ENCODE measurements around the gene PHKB. TPM values are rescaled to one million over a fixed set of nuclear protein-coding genes. Genes with fewer than 3 reads are reported as not detected.
A peak's percentile ranks its signal among the peaks of the same experiment; 100 is the strongest.

The PHKB gene
- polyA plus RNA-seq, 3 donors from 2014 or later, result 27.8 to 42.7 (median 30.6) TPM

DNA sequence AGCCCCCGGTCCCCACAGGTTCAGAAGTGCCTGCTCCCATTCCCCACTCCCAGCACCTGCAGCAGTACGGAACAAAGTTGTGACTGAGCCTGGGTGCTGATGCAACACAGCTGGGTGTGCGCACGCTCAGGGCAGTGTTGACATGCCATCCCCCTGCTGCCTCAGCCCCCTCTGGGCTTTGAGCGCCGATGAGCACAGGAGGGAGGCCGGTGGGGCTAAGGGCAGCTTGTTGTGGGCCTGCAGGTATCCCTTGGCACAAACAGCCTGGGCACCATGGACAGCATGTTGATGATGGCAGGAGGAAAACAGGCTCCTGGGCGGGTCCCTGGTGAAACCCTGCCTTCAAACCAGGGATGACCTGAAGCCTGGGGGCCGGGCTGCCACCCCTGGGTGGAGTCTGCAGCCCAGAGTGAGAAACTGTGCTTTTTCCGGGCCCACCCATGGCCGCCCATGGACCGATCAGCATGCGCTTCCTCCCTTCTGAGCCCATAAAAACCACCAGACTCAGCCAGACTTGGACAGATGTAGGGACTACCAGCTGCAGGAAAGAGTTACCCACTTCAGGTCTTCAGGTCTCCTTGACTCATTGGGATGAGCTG, 175.5 kb downstream of the PHKB start:
- DNase-seq, result no peak
- H3K27me3 Mint-ChIP-seq (ENCODE audit: low read depth in 3 of 3), result no peaks in the 10 kb centered on the region
- H3K36me3 Mint-ChIP-seq, result peaks cover 17 to 28% (median 25%) of the 10 kb centered on the region in 3 donors
- H3K4me3 Mint-ChIP-seq, result no peak overlapping the region
- H3K9me3 Mint-ChIP-seq, result no peaks in the 10 kb centered on the region
- no peak overlapping the region for H3K27ac Mint-ChIP-seq
- H3K4me1 Mint-ChIP-seq, result no peaks in the 10 kb centered on the region

DNA sequence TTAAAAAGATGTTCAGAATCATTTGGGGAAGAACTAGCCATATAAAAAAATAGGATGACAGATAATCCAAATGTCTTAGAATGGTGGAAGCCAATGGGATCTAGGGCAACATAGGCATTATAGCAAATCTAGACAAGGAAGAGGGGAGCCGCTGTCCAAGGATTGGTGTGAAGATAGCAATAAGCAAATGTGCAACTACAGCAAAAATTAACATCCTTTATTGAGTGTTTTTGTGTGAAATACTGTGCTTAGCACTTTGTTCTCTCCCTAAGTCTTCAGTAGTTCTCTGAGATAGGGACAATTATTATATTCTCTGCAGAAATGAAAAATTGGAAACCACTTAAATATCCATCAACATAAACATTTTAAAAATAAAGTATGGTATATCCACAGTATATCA, 177.0 kb downstream of the PHKB start:
- H3K27ac Mint-ChIP-seq, result no peak overlapping the region
- peaks cover 17 to 29% (median 19%) of the 10 kb centered on the region in 3 donors for H3K36me3 Mint-ChIP-seq
- no peaks in the 10 kb centered on the region for H3K27me3 Mint-ChIP-seq (ENCODE audit: low read depth in 3 of 3)
- no peak for DNase-seq
- no peaks in the 10 kb centered on the region for H3K9me3 Mint-ChIP-seq
- no peak overlapping the region for H3K4me3 Mint-ChIP-seq
- peaks cover 9 to 11% of the 10 kb centered on the region in 2 donors for H3K4me1 Mint-ChIP-seq

DNA sequence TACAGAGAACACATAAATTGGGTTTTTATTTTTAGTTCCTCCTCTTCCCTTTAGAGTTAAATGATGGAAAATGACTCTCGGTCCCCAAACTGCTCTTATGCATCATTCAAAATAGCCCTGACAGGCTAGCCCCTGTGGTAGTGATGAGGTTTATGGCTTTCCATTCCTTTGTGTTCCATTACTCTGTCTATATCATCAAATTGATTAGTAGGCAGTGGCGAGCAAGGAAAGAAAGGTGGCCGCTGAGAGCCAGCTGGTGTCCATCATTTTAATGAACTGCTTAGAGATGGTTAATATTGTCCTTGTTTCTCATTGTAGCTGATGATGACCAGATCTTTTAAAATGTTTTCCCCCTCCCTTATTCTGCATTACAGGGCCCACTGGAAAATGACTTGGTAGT, 179.5 kb downstream of the PHKB start:
- no peak overlapping the region for H3K27ac Mint-ChIP-seq
- H3K27me3 Mint-ChIP-seq (ENCODE audit: low read depth in 3 of 3), result no peaks in the 10 kb centered on the region
- peaks cover 11 to 13% (median 11%) of the 10 kb centered on the region in 3 donors for H3K36me3 Mint-ChIP-seq

DNA sequence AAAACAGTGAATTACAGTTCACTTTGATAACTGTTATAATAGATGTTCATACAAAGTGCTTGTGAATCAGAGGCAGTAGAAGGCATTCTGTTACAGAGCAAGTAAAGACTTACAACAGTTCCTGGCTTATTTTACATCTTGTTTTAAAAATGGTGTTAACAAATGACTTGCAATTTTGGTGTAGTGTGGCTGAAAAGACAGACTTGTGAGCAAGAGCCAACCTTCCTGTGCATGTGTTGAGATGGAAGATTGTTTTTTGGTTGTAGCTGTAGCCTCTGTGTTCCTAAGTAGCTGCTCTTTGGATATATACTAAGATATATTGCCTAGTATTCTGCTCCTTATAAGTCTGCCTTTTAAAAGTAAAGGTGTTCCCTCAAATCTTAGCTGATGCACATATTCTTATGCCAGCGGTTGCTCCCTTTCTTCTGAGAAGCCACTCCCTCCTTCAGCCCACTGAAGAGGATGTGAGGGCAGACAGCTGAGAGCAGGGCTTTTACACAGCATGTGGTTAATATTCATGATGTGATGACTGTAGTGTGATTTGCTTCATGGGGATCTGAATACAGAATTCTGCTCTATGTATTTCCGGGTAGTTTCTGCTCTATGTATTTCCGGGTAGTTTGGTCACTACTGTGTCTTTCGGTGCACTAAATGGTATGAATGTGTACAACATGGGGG, 182.3 kb downstream of the PHKB start:
- Mint-ChIP-seq H3K27ac (peak overlapping the region; percentile 80 to 89 (median 86)), H3K4me3 (peak overlapping the region; percentile 4 to 73 (median 48)), H3K9me3 (no peaks in the 10 kb centered on the region)

More for the DNA sequence above, 179.5 kb downstream of the PHKB start:
- H3K4me3 Mint-ChIP-seq, result no peak overlapping the region
- H3K4me1 Mint-ChIP-seq, result peaks cover 20 to 29% of the 10 kb centered on the region in 2 donors
- H3K9me3 Mint-ChIP-seq, result no peaks in the 10 kb centered on the region
- no peak for DNase-seq

DNA sequence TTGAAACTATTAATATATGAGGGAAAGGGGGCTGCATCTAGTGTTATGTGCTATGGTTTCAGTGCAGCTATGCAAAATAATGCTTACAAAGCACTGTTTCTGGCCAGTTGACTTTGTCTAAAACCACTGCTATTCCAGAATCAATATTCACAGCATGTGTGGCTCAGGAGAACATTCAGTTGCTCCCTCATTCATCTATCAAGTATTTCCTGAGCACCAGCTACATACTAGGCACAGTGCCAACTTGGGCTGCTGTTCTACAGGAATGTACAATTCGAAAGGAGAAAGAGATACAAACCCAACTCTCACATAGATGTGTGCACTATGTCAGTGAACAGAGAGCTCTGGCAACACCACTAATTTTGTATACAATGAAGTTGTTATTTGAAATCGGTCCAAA, 183.0 kb downstream of the PHKB start:
- peaks cover 20 to 29% of the 10 kb centered on the region in 2 donors for H3K4me1 Mint-ChIP-seq
- H3K27ac Mint-ChIP-seq, result peak overlapping the region; percentile 72 to 87 (median 84)
- DNase-seq, result no peak
- no peaks in the 10 kb centered on the region for H3K27me3 Mint-ChIP-seq (ENCODE audit: low read depth in 3 of 3)
- H3K4me3 Mint-ChIP-seq, result peak overlapping the region in 3 of 5 donors; percentile 48 to 73 (median 59)
- peaks cover 5 to 23% (median 5%) of the 10 kb centered on the region in 3 donors for H3K36me3 Mint-ChIP-seq
- no peaks in the 10 kb centered on the region for H3K9me3 Mint-ChIP-seq

More for the DNA sequence above, 182.3 kb downstream of the PHKB start:
- DNase-seq, result peak; percentile 44 to 56 (median 55)
- Mint-ChIP-seq H3K27me3 (ENCODE audit: low read depth in 3 of 3) (no peaks in the 10 kb centered on the region), H3K36me3 (peaks cover 3 to 18% (median 3%) of the 10 kb centered on the region in 3 donors), H3K4me1 (peaks cover 20 to 29% of the 10 kb centered on the region in 2 donors)

DNA sequence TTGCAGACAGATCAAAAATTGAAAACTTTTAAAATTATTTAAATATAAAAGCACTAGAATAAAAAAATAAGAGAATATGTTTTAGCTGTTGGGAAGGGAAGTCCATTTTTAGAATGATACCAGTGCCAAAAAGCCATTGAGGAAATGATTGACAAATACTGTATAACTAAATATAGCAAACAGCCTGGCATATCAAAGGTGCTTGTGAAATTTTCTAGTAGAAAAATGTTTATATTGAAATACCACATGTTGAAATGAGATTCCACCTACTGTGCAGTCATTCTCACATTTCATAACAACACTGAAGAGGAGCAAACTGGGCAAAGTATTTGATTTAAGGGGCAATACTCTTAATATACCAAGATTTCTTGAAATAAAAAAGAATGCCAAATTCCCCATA, 183.5 kb downstream of the PHKB start:
- no peak for DNase-seq
- Mint-ChIP-seq H3K27me3 (ENCODE audit: low read depth in 3 of 3) (no peaks in the 10 kb centered on the region), H3K27ac (peak overlapping the region in 3 of 6 donors; percentile 17 to 84 (median 72)), H3K4me1 (peaks cover 20 to 29% of the 10 kb centered on the region in 2 donors), H3K9me3 (no peaks in the 10 kb centered on the region), H3K36me3 (peaks cover 5 to 24% (median 7%) of the 10 kb centered on the region in 3 donors), H3K4me3 (no peak overlapping the region)

DNA sequence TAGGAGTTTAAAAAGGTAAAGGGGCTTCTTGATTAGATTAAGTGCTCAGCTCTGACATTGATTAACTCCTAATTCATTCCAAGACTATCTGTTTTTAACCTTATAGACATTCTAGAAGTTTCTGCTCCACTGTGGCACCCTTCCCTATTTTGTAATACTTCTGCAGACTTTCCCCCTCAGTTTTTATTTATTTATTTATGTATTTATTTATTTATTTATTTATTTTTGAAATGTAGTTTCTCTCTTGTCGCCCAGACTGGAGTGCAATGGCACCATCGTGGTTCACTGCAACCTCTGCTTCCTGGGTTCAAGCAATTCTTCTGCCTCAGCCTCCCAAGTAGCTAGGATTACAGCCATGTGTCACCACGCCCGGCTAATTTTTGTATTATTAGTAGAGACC, 185.8 kb downstream of the PHKB start:
- Mint-ChIP-seq H3K9me3 (no peaks in the 10 kb centered on the region), H3K4me1 (peaks cover 20 to 29% of the 10 kb centered on the region in 2 donors), H3K36me3 (peaks cover 17 to 31% (median 22%) of the 10 kb centered on the region in 3 donors), H3K4me3 (no peak overlapping the region), H3K27me3 (ENCODE audit: low read depth in 3 of 3) (no peaks in the 10 kb centered on the region), H3K27ac (no peak overlapping the region)
- no peak for DNase-seq

DNA sequence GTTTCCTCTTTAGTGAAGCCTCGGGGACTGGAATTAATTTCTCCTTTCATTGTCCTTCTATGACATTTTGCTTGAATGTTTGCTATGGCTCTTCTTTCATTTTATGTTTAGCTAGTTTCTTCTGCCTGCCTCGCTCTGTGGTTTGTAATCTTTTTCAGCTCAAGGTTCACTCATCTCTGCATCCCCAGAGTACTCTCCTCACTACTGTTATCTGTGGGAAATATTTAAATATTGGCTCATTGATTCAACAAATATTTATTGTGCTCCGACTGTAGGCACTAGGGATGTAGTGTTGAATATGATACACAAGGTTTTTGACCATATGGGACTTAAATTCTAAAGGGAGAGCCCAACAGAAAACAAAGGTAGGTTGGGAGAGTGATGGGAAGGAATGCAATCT, 195.9 kb downstream of the PHKB start:
- H3K9me3 Mint-ChIP-seq, result no peaks in the 10 kb centered on the region
- H3K4me3 Mint-ChIP-seq, result no peak overlapping the region
- H3K27me3 Mint-ChIP-seq (ENCODE audit: low read depth in 3 of 3), result no peaks in the 10 kb centered on the region
- H3K36me3 Mint-ChIP-seq, result peaks cover 46 to 62% (median 57%) of the 10 kb centered on the region in 3 donors
- no peaks in the 10 kb centered on the region for H3K4me1 Mint-ChIP-seq
- no peak overlapping the region for H3K27ac Mint-ChIP-seq
- no peak for DNase-seq

DNA sequence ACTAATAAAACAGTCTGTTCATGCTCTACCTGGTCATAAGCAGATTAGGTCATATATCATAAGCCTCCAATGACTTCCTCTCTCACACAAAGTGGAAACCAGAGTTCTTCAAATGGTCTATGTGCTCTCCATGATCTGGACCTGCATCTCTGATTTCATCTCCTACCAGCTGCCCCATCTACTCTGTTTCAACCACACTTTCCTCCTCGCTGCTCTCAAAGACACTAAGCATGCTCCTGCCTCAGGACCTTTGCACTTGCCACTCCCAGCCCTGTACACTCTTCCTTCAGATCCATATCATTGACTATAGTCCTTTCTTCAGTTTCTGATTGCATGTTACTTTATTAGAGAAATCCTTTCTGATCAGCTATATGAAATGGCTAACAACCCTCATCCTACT, 196.8 kb downstream of the PHKB start:
- H3K4me1 Mint-ChIP-seq, result no peaks in the 10 kb centered on the region
- H3K36me3 Mint-ChIP-seq, result peaks cover 43 to 56% (median 56%) of the 10 kb centered on the region in 3 donors
- no peak for DNase-seq
- no peaks in the 10 kb centered on the region for H3K27me3 Mint-ChIP-seq (ENCODE audit: low read depth in 3 of 3)
- no peak overlapping the region for H3K4me3 Mint-ChIP-seq
- H3K9me3 Mint-ChIP-seq, result no peaks in the 10 kb centered on the region
- no peak overlapping the region for H3K27ac Mint-ChIP-seq

DNA sequence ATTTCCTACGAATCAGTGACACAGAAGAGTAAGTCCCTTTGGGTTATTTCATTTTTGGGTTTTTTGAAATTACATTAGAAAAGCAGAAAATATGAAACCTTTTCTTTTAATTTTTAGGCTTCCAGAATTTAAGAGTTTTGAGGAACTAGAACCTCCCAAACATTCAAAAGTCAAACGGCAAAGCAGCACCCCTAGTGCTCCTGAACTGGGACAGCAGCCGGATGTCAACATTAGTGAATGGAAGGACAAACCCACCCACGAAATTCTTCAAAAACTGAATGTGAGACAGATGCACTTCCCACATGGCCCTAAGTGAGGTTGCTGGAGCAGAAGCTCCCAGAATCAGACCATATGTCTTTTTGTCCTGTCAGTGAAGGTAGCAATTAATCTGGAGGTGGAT, 199.4 kb downstream of the PHKB start:
- no peaks in the 10 kb centered on the region for H3K9me3 Mint-ChIP-seq
- H3K27me3 Mint-ChIP-seq (ENCODE audit: low read depth in 3 of 3), result no peaks in the 10 kb centered on the region
- no peak overlapping the region for H3K4me3 Mint-ChIP-seq
- H3K27ac Mint-ChIP-seq, result no peak overlapping the region
- peaks cover 0 to 2% of the 10 kb centered on the region in 2 donors for H3K4me1 Mint-ChIP-seq
- DNase-seq, result no peak
- H3K36me3 Mint-ChIP-seq, result peaks cover 36 to 55% (median 50%) of the 10 kb centered on the region in 3 donors

DNA sequence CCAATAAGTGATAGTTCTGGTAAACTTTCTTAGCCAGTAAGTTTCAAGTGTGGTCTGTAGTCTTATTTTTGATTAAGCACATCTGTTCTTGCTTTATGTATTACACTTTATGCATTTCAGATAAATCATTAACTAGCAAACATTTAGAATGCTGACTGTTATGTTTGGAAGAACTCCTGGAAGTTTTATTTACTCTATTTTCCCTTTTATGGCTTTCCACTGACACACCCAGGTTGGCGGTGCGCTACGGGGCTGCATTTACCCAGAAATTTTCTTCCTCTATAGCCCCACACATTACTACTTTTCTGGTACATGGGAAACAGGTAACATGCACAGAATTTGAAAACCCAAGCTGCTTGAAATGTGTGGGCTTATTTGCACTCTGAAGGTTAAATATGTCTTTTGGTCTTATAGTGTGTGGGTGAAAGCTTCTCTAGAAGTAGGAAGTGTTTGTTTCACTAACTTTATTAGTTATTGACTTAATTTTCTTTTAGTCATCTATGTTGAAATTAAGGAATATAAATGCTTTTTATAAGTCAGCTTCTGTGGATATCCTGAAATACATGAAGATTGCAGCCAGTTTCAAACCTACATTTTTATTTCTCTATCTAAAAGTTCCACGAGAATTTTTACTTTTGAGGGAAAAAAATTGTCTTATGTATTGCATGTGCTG, 203.7 kb downstream of the PHKB start:
- peaks cover 0 to 2% (median 1%) of the 10 kb centered on the region in 3 donors for H3K27me3 Mint-ChIP-seq (ENCODE audit: low read depth in 3 of 3)
- DNase-seq, result no peak
- H3K36me3 Mint-ChIP-seq, result peaks cover 34 to 50% (median 41%) of the 10 kb centered on the region in 3 donors
- H3K4me1 Mint-ChIP-seq, result peaks cover 28 to 44% of the 10 kb centered on the region in 2 donors
- no peaks in the 10 kb centered on the region for H3K9me3 Mint-ChIP-seq
- no peak overlapping the region for H3K4me3 Mint-ChIP-seq
- peak overlapping the region in 1 of 6 donors; percentile 5 for H3K27ac Mint-ChIP-seq

DNA sequence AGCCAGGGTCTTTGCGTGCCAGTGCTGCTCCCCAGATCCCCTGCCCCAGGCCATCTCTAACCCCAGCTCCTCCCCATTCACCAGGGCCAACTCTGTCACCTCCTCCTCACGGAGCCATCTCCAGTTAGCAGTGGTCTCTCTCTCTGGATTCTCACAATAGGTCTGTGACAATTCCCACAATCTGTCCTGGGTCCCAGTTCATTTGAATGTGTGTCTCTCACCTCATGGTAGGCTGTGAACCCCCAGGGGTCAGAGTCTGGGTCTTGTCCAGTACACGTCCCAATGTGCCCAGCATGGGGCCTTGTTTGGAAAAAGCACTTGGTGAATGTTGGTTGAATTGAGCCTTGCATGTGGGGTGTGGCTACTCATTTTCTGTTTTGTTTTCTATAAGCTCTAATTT, 205.3 kb downstream of the PHKB start:
- H3K4me3 Mint-ChIP-seq, result no peak overlapping the region
- H3K27ac Mint-ChIP-seq, result peak overlapping the region in 4 of 6 donors; percentile 6 to 65 (median 42)
- H3K36me3 Mint-ChIP-seq, result peaks cover 32 to 43% (median 34%) of the 10 kb centered on the region in 3 donors
- no peak for DNase-seq
- no peaks in the 10 kb centered on the region for H3K9me3 Mint-ChIP-seq
- H3K27me3 Mint-ChIP-seq (ENCODE audit: low read depth in 3 of 3), result peaks cover 0 to 2% (median 1%) of the 10 kb centered on the region in 3 donors
- H3K4me1 Mint-ChIP-seq, result peaks cover 28 to 45% of the 10 kb centered on the region in 2 donors

DNA sequence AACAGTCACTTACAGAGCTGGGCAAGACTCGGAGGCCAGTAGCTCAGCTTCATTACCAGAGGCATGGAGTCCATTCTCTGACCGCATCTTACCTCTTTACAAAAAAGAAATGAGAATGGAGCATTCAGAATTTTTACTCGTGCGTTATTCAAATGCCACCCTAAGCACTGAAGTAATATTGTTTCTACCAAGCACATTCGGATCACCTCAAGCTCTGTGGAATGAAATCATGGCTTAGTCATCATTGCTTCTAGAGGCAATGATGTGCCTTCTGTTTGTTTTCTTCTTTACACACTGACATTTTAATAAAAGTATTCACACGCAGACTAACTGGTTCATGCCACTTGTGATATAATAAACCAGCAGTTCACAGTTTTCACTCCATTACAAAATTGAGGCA, 206.8 kb downstream of the PHKB start:
- peaks cover 28 to 45% of the 10 kb centered on the region in 2 donors for H3K4me1 Mint-ChIP-seq
- H3K27me3 Mint-ChIP-seq (ENCODE audit: low read depth in 3 of 3), result peaks cover 0 to 2% (median 1%) of the 10 kb centered on the region in 3 donors
- no peak for DNase-seq
- H3K4me3 Mint-ChIP-seq, result peak overlapping the region in 4 of 5 donors; percentile 28 to 59 (median 42)
- peaks cover 27 to 33% (median 28%) of the 10 kb centered on the region in 3 donors for H3K36me3 Mint-ChIP-seq
- H3K9me3 Mint-ChIP-seq, result no peaks in the 10 kb centered on the region
- peak overlapping the region in 4 of 6 donors; percentile 30 to 73 (median 47) for H3K27ac Mint-ChIP-seq

DNA sequence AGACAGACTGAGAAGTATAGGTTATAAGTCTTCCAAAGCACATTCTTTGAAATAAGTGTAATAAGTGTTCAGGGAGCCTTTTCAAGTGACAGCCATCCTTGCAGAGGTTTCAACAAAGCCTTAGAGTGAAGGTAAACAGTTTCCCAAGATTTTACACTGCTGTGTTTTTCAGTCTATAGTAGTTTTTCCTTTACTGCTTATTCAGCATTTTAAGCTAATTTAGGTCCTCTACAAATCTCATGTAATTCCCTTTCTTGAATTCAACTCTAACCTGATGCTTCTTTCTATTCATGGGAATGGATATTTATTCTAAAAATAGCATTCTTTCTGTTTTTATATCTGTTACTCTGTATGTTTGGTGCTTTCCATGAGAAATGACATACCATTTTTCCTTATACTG, 211.3 kb downstream of the PHKB start:
- Mint-ChIP-seq H3K9me3 (no peaks in the 10 kb centered on the region), H3K36me3 (peaks cover 36 to 49% (median 36%) of the 10 kb centered on the region in 3 donors), H3K27me3 (ENCODE audit: low read depth in 3 of 3) (peaks cover 0 to 2% (median 2%) of the 10 kb centered on the region in 3 donors), H3K4me3 (no peak overlapping the region), H3K4me1 (peaks cover 20 to 32% of the 10 kb centered on the region in 2 donors), H3K27ac (no peak overlapping the region)
- no peak for DNase-seq
